NCI-H1048 (cell line): ENCODE data around the gene RPL37.
"Not testable (repeated sequence)": the region's sequence is repeated elsewhere in the genome, so short reads cannot be mapped to it uniquely, and the experiment has no call there.

Experiments
- DNase-seq: peaks from one replicate; lab custom pipeline; 2025; lab: John Stamatoyannopoulos, UW

The RPL37 gene

GRCh38 chr5:40833712-40834229 is 1.3 kb downstream of the RPL37 start:
- no peak for DNase-seq

DNA sequence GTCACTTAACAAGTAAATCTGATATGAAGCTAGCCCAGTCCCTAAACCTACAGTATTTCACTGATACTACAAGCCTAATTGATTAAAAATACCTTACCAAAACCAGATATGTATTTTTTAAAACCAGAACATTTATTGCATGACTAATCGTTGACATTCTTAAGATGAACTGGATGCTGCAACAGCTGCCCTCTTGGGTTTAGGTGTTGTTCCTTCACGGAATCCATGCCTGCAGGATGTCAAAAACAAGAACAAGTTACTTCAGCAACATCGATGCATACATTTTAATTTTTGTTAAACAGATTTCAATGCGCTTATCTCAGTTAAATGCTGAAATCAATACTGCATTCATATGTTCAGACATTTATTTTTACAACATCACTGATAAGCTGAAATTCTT is 2.7 kb downstream of the RPL37 start:
- no peak for DNase-seq

DNA sequence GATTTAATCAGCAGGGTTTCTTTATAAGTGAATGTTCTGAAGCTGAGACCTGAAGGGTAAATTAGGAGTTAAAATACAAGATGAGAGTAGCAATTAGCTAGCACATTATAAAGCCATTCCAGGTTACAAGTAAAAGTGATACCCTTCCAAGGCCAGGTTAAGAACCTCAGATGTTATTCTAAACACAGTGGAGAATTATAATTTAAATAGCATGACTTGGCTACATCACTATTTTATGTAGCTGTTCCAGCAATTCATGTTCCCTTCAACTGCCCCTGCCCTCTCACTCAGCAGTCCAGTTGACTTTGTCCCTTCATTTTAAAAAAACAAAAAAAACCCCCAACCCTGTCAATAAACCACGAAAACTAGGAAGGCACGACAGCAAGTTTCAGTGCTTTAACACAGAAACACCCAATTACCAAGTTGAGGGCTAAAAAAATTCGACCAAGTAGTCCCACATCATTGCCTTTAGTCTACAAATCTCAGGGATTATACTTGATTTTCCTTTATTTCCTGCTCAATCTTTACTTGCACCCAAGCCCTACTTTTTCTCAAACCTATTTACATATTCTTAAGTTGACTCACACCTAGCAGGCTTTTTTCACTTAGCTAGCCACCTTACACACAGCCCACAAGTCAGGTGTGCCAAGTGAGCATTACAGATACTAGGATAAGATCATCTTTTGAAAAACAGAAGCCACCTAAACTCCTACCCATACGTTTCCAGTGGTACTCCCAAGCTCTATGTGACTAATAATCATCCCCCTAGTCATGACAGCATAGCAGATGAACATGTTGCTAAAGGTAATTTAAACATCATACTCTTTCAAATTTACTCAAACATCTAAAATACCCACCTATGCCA is 3.4 kb downstream of the RPL37 start:
- no peak for DNase-seq

- no peak for DNase-seq
Measured at GRCh38 chr5:40829748-40830533, 5.1 kb downstream of the RPL37 start.

DNA sequence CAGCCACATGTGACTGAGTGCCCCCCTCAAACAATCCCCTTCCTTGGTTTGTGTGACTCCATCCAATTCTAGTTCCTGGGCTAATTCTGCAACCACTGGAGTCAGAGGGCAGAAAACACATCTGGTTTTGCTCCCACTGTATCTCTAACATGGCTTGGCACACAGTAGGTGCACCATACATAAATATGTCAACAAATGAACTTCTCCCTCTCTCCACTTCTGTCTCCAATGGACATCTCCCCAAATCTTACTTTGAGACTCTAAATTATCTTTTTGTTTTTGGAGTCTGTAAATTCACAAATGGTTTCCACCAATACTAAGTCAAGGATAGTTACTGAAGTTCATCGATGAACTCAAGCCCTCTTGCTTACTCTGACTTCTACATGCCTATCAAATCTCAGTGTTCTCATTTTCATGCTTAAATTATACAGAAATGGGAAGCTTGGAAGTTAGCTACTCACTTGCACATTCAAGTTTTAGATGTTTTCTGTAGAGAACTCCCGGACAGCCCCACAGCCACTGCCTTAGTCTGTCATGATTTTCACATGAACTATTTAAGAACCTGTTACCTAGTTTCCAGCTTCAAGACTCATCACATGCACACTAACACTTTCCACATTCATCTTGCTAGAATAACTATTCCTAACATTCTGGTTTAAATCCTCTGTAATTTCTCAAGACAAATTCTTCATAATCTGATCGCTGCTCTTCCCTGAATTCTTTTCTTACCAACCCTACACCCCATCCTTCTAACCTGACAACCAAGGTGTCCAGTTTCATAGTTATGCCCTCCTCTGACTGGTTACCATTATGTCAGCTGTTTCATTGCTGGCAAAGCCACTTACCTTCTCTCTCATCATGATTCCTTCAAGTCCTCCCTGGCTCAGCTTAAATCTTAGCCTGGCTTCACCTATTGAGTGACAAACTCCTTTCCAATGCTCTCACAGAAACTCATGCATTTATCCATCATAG is 6.0 kb downstream of the RPL37 start:
- no peak for DNase-seq

DNA sequence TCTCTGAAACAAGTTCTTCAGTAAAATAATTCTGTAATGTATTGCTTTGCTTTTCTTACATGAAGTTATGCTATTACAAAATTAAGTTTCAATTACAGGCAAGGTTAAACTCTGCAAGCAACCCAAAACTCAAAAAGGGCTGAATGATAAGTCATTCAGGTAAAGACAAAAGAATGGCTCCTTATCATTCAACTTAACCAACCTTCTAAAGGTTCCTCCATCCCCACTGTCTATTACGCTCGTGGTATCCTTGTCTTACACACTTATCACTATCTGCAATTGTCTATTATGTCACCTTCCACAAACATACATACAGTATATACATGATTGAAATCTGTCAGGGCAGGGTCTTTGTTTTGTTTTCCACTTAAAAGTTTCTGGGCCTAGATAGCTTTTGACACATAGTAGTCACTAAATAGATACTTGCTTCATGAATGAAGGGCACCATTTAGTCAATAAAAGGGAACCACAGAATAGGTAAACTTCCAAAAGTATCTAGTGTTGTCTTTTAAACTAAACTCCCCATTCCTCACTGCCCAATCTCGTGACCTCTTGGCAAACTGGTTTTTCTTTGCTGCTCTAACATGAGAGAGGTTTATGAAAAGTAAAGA is 6.9 kb downstream of the RPL37 start:
- no peak for DNase-seq

- DNase-seq: no peak
Measured at GRCh38 chr5:40827188-40827977, 7.6 kb downstream of the RPL37 start.

DNA sequence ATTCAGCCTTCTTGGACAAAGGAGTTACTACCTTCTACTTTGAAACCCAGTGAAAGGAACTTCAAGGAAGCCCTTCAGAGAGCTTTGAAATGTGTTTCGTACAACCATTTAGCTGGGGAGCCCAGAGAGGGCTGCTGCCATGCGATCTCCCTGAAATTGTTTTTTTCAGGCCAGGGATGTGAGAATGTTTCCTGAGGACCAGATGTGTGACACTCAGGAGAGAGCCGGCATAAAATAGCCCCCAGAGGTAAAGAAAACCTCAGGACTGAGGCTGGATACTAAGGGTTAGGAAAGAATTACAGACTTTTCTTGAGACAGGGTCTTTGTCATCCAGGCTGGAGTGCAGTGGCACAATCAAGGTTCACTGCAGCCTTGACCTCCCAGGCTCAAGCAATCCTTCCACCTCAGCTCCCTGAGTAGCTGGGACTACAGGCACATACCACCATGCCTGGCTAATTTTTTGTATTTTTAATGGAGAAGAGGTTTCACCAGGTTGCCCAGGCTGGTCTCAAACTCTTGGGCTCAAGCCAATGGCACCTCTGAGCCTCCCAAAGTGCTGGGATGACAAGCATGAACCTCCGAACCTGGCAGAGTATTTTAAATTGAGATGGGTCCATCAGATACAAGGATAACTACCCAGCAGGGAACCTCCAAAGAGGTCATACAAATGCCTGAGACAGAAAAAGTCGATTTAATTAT is 8.4 kb downstream of the RPL37 start:
- DNase-seq: no peak

GRCh38 chr5:40825461-40826043 is 9.5 kb downstream of the RPL37 start:
- not testable (repeated sequence) for DNase-seq

- DNase-seq: no peak
Measured at GRCh38 chr5:40823459-40823858, 11.6 kb downstream of the RPL37 start.

DNA sequence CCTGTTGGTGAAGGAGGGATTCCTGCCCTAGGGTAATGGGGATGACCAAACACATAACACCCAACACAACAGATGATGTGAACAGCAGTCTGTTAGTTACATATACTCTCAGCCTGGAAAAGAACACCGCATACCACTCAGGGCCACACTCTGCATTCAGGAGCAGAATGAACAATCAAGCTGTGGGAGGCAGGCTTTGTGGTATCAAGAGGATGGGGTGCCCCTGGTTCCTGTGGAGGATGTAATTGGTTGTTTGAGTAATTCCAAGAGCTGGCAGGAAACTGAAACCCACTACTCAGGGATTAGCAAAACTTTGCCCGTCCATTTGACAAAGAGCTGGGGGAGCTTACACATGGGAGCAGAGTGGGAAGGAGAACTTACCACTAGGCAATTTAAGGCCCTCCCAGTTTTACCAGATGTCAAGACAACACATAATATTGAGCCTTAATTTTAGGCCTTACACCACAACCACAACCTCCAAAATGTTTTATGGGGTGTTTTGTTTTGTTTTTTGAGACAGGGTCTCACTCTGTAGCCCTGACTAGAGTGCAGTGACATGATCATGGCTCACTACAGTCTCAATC is 21.2 kb downstream of the RPL37 start:
- no peak for DNase-seq

- DNase-seq: no peak
Measured at GRCh38 chr5:40812125-40812524, 22.9 kb downstream of the RPL37 start.

DNA sequence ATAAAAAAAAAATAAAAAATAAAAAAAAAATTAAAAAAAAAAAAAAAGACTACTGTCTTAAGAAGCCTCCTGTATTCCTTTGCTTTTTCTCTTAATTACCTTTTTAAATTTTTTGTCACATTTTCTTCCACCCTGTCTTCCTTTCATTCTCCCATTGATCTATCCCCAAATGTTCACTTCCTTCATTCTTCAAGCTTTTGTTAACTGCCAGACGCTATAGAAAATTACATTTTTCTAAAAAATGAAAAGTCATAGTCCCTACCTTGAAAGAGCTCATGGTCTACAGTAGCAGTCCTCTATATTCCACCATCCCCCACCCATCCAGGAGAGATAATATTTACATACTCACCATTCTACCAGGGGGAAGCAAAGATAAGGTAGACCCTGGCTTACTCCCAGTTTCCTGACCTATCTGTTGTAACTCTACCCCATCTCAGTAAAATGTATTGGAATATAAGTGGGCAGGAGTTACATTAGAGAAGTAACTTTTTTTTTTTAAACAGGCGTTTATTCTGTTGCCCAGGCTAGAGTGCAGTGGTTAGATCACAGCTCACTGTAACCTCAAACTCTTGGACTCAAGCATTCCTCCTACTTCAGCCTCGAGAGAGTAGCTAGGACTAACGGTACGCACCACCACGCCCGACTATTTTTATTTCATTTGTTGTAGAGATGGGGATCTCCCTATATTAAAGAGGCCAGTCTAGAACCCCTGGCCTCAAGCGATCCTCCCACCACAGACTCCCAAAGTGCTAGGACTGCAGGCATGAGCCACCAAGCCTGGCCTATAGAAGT is 33.1 kb downstream of the RPL37 start:
- no peak for DNase-seq

- no peak for DNase-seq
Measured at GRCh38 chr5:40799258-40799657, 35.8 kb downstream of the RPL37 start.

DNA sequence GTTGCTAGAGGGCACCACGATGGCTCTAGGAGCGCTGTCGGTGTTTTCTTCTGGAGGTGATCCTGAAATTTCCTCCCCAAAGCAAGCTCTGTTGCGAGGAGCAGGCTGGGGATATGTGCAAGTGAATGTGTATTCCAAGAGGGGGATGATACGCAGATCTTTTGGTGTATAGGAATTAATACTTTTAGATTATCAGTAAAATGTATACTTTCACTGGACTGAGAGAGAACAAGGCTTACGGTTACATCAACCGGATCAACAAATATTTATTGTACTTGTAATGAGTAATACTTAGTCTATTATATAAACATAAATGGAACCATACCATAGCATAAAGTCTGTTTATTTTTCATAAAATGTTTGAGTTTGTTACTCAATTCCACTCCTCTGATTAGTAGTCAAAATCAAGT is 36.2 kb downstream of the RPL37 start:
- no peak for DNase-seq

GRCh38 chr5:40798012-40798800 is 36.8 kb downstream of the RPL37 start, which contains the start of gene PRKAA1:
Gene PRKAA1, minus strand, starts transcription at chr5:40798374. Its CDS starts 185 bp downstream, at chr5:40798189.
- DNase-seq: peak; percentile 67

DNA sequence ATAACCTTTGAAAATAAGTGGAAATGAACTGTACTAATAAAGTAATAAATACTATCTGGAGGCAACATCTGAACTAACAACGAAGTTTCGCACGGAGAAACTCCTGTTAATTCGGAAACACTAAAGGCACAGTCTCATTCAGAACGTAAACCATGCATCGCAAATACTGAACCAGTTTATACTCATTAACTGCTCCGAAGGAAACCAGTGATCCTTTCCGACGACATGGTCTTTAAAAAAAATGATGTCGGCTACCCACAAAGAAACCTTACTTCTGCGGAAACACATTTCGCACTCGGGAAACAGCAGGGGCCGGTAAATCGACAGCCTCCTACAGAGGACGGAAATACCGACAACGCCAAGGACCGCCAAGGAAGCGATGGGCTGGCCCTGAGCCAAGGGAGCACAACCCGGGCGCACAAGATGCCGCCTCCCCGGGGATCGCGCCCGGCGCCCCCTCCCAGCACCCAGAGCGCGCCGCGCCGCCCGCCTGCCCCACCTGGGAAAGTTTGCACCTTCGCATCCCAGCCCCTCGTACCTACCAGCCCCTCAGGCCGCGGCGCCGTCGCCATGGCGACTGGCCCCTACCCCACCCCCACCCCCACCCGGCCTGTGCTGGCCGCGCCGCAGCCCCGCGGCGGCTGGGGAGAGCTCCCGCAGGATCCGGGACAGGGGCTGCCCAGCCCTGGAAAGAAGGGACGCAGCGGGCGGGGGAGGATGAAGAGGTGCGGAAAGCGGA is 37.6 kb downstream of the RPL37 start:
- DNase-seq: no peak
